Stimulated activated CD8-positive, alpha-beta memory T cell treated with anti-CD3 and anti-CD28 coated beads, Interleukin-12 subunit alpha, Interleukin-12 subunit beta, amount 100 ng/mL, for 24 hours (primary cell): ENCODE data around the gene CLTB.

Experiments
- DNase-seq: peaks from one replicate; pipeline ENCODE4 v3.0.0-alpha.2; 2020; ENCODE audit errors: extremely low read depth

CLTB gene

DNA sequence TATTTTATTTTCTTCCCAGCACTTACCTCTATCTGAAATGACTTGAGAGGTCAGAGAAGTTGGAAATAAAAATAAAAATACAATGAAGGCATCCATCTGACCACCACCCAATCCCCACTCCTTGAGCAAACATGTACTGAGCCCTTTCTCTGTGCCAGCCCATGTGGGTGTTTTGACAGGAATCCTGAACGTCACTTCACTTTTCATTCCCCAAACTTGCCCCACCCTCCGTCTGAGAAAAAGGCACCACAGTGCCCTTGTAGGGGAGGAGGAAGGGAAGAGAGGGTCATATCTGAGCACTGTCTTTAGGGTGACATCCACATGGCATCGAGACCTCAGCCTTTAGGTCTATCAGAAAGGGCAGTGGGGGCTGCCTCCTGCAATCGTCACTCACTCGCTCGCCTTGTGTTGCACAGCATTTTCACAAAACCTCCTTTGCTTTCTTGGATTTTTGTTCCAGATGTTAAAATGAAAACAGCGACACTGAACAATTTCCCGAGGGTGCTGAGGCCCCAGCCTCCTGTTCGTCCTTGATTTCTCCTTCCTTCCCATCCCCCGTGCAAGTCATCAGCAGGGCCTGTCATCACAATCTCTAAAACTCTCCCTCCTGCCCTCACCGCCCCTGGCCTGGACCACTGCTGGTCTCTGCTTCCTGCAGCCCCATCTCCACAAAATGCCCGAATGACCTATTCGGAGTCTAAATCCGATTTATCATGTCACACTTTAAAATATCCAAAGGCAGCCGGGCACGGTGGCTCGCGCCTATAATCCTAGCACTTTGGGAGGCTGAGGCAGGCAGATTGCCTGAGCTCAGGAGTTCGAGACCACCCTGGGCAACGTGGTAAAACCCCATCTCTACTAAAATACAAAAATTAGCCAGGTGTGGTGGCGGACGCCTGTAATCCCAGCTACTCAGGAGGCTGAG, 14.8 kb downstream of the CLTB start:
- DNase-seq = no peak

DNA sequence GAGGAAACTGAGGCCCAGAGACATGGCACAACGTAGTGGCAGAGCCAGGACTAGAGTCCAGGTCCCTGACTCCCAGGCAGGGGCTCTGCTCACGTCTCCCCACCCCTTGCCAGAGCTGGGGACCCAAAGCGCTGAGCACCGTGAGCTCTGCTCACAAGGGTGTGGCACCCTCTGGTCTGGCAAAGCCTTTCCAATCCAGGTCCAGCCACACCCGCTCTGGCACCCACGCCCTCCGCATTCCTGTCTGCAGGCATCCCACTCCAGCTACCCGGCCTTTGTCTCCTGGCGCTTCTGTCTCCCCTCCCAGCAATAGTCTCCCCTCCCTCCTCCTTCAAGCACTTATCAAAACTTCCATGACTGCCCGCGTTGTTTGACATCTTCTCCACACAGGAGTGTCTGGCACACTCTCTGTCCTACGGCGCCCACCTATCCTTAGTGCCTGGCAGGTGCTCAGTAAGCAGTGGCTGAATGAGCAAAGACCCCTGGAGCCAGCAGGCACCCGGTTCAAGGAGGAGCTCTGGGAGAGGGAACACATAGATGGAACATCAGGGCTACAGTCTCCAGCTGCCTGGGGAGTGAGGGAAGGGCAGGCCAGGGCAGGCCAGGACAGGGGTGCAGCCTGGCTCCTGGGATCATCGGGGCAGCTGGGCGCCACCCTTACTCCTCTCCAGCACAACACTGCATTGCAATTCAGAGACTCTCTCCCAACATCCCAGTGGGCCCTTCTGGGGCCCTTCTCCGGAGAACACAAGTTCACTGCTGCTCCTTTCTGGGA, 15.8 kb downstream of the CLTB start:
- no peak for DNase-seq

DNA sequence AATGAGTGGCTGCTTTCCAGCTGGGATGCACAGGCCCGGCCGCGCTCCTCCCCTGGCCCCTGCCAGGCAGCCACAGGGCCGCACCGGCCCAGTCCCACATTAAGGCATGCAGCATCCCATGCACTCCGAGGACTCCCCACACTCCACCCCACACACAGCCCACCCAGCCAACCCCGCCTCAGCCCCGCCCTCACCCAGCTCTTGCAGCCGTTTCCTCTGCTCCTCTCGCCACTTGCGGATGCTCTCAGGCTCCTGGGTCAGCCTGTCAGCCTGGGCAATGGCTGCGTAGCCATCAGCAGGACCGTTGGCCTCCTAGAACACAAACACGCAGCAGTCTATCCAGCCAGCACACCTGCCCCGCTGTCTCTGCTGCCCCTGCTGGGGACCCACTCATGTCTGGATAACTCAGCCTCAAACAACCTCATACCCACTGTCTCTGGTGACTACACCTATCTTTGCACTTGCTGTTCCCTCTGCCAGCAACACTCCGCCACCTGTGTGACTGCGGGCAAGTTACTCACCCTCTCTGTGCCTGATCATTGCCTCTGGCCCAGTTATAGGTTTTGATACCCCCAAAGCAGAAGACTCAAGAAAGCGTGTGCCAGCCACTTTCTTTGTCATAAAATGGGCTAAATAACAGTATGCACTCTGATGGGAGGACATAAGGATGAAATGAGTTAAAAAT, 18.5 kb downstream of the CLTB start:
- no peak for DNase-seq

DNA sequence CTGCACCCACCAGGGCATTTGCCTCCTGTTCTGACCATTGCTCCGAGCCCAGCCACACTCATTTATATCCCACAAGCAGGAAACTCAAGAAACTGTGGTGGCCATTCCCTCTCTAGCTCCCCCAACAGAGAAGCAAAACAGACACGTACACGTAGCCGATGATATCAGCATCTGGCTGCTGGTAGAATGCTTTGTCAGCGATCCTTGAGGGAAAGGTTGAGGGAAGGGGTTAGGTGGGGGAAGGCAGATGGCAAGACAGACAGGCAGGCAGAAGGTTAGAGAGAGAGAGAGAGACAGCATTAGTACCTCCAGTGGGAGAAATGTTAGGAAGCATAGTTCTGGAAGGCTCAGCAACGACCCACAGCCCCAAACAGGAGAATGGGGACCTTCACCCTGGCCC, 20.0 kb downstream of the CLTB start:
- DNase-seq = no peak

DNA sequence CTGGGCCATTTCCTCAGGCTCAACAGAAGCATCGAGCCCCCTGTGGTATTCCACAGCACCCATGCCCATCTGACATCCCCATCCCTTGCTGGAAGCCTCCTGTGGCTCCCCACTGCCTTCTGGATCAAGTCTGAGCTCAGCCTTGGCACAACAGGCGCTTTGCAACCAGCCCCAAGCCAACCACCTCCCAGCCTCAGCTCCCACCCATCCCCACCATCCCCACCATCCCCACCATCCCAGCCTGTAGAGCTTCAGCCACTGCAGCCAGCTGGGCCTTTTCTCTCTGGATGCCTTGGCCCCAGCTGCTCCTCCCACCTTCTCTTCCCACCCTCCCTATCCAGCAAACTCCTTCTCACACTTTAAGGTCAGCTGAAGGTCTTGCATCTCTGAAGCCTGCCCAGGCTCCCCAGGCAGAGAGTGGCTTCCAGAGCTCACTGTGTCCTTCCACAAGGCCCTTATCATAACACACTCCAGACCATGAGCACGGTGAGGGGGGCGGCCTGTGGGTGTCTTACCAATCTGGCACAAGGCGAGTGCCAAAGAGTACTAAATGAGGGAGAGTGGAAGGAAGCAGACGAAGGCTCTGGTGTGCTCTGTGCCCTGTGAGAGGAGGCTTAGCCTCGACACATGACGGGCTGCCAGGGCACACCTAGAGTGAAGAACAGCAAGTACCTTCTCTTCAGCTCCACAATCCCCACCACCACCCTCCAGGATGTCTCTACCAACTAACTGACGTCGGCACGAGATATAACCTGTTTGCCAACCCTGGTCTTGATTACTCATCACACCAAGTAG, 21.3 kb downstream of the CLTB start:
- DNase-seq = no peak

DNA sequence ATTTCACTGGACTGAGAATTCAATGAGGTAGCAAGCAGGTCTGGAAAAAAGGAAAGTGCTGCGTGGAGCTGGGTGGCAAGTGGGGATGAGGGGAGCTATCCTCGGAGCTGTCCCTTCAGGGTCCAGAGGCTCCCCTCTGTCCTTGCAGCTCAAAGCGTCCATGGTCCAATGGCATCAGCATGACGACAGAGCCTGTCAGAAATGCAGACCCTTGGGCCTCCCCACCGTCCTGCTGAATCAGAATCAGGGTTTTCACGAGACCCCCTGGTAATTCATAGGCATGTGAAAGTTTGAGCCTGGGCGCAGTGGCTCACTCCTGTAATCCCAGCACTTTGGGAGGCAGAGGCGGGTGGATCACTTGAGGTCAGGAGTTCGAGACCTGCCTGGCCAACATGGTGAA, 22.2 kb downstream of the CLTB start:
- no peak for DNase-seq

DNA sequence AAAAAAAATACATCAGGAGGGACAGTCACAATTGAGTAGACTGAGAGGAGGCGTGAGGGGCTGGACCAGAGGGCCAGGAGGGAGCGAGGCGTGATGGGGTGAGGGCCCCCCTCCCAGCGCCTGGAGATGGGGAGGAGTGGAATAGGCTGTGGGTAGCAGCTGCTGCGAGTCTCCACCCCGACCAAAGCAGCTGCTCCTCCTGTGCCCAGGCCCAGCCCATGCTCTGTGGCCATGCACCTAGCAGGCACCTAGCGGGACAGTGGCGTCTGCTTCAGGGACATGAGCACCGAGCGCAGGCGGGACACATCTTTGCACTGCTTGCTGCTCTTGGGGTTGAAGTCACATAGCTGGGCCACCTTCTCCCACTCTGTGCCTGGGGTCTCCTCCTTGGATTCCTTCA, 23.8 kb downstream of the CLTB start:
- no peak for DNase-seq

DNA sequence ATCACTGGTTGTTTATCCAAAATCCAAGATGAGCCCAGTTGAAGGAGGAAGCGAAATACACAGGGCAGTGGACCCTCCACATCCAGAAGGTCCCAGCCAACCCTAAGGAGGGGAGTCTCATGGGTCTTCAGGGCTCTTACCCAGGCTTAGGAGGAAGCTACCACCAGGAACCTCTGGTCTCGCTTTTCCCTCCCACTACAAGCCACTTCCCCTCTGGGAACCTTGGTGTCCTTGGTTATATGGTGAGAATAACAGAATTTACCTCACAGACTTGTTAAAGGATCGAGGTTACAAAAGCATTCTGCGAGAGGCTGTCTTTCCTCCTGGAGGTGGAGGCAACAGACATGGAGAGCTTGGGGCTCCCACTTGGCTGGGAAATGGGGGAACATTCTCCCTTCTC, 24.3 kb downstream of the CLTB start:
- no peak for DNase-seq

DNA sequence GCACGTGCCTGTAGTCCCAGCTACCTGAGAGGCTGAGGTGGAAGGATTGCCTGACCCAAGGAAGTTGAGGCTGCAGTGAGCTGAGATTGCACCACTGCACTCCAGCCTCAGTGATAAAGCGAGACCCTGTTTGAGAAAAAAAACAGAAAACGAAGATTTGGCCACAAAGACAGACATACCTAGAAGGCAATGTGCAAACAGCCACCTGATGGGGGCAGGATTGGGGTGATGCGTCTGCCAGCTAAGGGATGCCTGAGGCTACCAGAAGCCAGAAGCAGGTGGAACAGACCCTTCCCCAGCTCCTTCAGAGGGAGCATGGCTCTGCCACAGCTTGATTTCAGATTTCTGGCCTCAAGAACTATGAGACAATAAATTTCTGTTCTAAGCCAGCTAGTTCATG, 24.9 kb downstream of the CLTB start:
- DNase-seq = no peak

DNA sequence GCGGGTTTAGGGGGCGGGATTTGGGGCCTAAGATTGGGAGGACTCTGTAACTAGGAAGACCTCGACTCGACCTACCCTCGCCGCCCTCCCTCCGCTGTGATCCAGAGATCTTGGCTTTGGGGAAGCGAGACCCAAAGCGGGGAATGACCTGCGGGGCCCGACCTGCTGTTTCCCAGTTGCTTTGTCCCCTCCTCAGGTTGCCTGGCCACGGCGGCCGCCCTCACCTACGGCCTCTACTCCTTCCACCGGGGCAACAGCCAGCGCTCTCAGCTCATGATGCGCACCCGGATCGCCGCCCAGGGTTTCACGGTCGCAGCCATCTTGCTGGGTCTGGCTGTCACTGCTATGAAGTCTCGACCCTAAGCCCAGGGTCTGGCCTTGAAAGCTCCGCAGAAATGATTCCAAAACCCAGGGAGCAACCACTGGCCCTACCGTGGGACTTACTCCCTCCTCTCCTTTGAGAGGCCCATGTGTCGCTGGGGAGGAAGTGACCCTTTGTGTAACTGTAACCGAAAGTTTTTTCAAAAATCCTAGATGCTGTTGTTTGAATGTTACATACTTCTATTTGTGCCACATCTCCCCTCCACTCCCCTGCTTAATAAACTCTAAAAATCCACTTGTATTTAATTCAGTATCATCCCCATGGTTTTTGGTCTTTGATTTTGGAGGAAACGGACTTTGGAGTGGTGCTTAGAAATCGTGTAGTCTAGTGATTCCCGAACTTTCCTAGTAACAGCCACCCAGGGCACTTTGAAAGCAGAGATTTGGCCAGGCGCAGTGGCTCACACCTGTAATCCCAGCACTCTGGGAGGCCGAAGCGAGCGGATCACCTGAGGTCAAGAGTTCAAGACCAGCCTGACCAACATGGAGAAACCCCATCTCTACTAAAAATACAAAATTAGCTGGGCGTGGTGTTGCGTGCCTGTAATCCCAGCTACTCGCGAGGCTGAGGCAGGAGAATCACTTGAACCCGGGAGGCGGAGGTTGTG, 26.9 kb downstream of the CLTB start:
- DNase-seq = no peak

DNA sequence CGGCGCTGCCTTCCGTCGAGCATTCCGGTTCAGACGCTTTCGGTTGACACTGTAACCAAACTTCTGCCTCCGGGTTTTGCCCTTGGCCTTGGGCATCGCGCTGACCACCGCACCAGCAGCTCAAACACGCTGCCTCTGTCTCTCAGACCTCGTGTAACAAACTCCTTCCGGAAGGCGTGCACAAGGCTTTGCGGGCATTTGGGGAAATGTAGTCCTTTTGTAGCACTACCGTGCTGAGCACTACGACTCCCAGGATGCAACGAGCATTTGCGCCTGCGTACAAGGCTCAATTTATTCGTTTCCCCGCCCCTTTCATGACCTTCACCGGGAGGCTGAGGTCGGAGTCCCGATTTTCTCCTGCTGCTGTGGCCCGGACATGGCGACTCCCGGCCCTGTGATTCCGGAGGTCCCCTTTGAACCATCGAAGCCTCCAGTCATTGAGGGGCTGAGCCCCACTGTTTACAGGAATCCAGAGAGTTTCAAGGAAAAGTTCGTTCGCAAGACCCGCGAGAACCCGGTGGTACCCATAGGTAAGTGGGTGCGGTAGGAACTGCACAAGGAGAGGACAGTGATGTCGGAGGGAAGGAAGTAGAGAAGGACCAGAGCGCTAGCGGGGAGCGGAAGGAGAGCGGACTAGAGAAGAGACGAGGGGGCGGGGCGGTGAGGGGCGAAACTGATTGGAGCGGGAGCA, 27.8 kb downstream of the CLTB start, which contains the start of the genes HIGD2A and NOP16:
HIGD2A (plus strand) TSS at position 308 of the 691 bp plus-strand sequence; CDS start at position 377, 69 bp downstream.
NOP16 (minus strand) TSS at position 155 of the 691 bp plus-strand sequence; CDS start at position 96, 59 bp downstream.
- DNase-seq = peak; percentile 100

DNA sequence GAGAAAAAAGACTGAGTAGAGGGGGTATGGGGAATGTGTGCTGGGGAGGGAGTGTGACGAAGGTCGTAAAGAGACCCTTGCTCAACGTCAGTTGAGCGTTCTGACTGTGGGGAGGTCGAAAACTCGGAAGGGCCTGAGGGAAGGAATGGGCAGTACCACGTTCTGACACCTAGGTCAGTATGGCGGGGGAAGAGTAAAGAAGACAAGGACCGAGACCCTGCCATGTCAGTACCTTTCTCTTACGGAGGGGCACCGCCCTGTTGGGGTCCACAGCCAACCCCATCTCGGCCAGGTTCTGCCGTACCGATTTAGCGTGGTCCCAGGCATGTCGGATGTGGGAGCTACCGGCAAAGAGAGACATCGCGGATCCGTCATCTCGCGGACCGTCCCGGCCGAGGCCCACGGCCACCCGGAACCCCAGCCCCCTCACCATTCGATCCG, 28.3 kb downstream of the CLTB start:
- DNase-seq = no peak

DNA sequence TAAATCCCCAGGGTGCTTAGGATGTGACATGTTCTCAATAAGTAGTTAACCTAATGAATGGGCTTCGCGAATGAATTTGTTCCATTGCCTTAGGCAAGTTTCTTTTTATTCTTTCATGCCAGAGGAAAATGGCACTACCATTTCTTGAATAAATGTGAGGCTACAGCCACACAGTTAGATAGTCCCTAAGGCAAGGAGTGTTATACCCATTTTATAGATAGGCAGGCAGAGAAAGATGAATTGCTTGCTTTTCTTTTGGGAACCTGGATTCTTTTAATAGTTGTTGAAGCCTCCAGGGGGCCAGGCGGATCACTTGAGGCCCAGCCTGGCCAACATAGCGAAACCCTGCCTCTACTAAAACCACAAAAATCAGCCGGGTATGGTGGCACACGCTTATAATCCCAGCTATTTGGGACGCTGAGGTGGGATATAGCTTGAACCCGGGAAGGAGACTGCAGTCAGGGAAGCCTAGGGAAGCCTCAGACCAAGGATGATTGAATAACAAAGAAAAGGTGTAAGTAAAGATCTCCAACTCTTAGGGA, 28.9 kb downstream of the CLTB start:
- DNase-seq = no peak

DNA sequence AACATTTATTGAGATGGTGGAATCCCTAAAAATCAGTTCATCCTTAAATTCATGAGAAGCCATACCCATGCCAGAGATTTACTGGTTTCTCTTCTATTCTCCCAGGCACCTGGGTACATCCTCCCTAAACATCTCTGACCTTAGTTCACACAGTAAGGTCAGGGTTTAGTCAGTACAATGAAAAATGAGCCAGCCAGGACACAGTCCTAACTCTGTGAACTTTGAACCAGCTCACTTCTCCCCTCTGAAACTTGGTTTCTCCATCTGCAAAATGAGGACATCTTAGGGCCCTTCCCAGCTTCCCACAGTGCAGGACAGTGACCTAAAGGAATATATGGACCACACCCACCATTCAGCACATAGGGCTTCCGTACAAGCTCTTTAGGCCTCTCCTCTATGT, 29.8 kb downstream of the CLTB start:
- DNase-seq = no peak

DNA sequence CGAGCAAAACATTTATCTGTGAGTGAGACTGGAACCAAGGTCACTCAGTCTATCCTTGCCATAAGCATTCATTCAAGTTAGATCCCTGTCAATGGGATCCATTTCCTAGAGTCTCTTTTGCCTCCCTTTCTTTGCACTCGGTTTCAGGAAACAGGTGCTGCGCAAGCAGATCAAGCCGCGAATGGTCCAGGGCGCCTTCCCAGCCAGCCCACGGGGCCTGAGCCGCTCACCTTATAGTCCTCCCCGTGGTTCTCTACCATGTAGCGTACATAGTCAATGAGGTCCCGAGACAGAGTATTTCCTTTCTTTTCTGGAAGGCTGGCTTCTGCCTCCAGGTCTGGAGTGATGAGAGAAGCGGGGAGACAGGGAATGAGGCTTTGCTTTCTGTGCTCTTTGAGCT, 31.3 kb downstream of the CLTB start:
- DNase-seq = no peak

DNA sequence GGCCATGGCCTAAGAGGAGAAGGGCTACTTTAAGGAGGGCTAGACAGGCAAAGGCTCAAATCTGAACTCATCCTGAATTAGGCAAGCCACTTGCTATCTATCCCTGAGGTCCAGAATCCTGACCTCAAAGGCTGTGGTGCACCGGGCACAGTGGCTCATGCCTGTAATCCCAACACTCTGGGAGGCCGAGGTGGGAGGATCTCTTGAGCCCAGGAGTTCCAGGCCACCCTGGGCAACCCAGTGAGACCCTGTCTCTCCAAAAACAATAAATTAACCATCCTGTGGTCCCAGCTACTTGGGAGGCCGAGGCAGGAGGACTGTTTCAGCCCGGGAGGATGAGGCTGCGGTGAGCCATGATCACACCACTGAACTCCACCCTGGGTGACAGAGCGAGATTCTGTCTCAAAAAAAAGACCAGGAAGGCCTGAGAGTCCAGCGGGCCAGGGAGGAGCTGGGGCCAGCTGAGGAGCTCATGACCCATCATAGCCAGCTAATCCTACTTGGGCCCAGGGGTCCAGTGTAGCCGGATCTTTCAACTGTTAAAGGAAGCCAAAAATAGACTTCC, 31.9 kb downstream of the CLTB start:
- no peak for DNase-seq

DNA sequence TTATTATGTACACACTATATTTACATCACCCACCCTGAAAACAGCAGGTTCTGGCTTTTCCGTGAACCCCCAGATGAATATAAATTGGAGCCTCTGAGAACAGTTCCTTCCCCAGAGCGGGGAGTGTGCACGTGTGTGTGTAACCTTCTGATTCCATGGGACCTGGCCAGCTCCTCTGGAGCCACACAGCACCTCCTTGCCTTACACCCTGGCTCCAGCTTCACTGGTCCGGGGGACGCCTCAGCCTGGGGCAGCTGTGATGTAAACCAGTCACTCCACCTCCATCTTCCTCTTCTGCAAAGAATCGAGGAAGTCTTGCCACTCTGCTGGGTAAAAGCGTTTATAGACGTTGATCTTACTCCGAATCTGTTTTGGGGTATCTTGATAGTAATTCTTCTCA, 32.4 kb downstream of the CLTB start:
- no peak for DNase-seq

DNA sequence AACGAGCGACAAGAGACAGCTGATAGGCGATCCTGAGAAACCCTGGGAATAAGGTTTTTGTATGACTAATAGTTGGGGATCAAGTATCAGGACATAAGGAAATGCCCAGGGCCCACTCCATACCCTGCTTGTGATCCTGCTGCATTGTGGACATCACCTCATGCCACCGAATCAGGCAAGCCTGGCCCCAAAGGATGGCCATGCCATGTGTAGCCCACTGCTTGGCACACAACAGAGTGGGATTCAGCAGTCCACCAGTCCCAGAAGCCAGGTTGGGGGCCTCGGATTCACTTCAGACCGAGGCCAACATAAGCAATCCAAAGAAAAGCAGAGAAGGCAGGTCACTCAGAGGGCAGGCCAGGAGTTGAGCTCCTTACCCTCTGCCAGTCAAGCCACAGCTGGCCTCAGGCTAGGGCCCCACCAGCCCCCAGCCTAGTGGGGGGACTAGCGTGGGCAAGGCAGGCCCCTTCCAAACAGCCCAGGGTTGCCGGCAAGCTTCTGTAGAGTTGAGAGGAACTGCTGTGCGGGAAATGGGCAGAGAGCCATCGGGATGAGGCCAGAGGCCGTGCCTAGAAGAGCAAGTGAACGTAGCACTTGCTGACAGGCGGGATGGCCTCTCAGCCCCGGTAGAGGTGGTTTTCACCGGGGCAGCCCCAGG, 33.0 kb downstream of the CLTB start:
- DNase-seq = no peak
